Ishikawa (cell line): ENCODE data around the gene DHRS7C.

Experiments
- CEBPB ChIP-seq: IDR thresholded peaks from 2 replicates; pipeline ENCODE4 v1.6.1; 2012
- CREB1 ChIP-seq: IDR thresholded peaks from 2 replicates; pipeline ENCODE4 v1.6.1; 2012; ENCODE audit warnings: low read depth
- EGR1 ChIP-seq: IDR thresholded peaks from 2 replicates; pipeline ENCODE4 v1.6.1; 2012
- EP300 ChIP-seq: IDR thresholded peaks from 2 replicates; pipeline ENCODE4 v1.6.1; 2012; ENCODE audit warnings: borderline replicate concordance
- FOXM1 ChIP-seq: IDR thresholded peaks from 2 replicates; pipeline ENCODE4 v1.6.1; 2012; ENCODE audit warnings: low read depth, borderline replicate concordance
- MAX ChIP-seq: IDR thresholded peaks from 2 replicates; pipeline ENCODE4 v1.6.1; 2012
- NFIC ChIP-seq: IDR thresholded peaks from 2 replicates; pipeline ENCODE4 v1.6.1; 2012
- RAD21 ChIP-seq: IDR thresholded peaks from 2 replicates; pipeline ENCODE4 v1.6.1; 2012; ENCODE audit warnings: low read depth
- REST ChIP-seq: IDR thresholded peaks from 2 replicates; pipeline ENCODE4 v1.6.1; 2012; ENCODE audit warnings: low read depth, mild to moderate bottlenecking
- TAF1 ChIP-seq: IDR thresholded peaks from 2 replicates; pipeline ENCODE4 v1.6.1; 2012; ENCODE audit warnings: low read depth, mild to moderate bottlenecking
- TCF12 ChIP-seq: IDR thresholded peaks from 2 replicates; pipeline ENCODE4 v1.6.1; 2012; ENCODE audit warnings: low read depth
- TEAD4 ChIP-seq: IDR thresholded peaks from 2 replicates; pipeline ENCODE4 v1.6.1; 2012
- YY1 ChIP-seq: IDR thresholded peaks from 2 replicates; pipeline ENCODE4 v1.6.1; 2012; ENCODE audit warnings: low read depth
- ZBTB7A ChIP-seq: IDR thresholded peaks from 2 replicates; pipeline ENCODE4 v1.6.1; 2012; ENCODE audit warnings: low read depth
- TF ChIP-seq, protein P1 (sequence below): IDR thresholded peaks from 2 replicates; pipeline ENCODE4 v1.6.1; 2012

The DHRS7C gene

DNA sequence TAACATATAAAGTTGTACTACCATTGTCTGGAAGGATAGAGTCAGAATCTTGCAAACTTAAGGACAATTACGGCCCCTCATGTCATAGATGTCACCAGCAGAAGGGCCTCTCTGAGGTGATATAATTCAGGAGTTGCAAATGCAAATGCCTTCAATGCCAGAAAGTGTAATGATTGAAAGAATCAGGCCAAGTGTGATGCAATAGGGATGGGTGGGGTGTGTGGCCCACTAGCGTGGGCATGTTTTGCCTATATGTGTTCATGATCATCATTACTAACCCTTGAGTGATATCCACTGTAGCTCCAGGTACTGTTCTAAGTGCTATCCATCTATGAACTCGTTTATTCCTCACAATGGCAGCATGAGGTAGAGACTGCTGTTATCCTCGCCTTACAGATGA, 1.1 kb downstream of the DHRS7C start:
- TF ChIP-seq EGR1 (no peak), TAF1 (no peak), CREB1 (no peak), CEBPB (no peak), YY1 (no peak), EP300 (no peak), REST (no peak), TEAD4 (no peak), NFIC (no peak), FOXM1 (no peak), RAD21 (no peak), TCF12 (no peak), ZBTB7A (no peak), MAX (no peak)
- TF ChIP-seq, protein P1, sequence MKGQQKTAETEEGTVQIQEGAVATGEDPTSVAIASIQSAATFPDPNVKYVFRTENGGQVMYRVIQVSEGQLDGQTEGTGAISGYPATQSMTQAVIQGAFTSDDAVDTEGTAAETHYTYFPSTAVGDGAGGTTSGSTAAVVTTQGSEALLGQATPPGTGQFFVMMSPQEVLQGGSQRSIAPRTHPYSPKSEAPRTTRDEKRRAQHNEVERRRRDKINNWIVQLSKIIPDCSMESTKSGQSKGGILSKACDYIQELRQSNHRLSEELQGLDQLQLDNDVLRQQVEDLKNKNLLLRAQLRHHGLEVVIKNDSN: no peak

DNA sequence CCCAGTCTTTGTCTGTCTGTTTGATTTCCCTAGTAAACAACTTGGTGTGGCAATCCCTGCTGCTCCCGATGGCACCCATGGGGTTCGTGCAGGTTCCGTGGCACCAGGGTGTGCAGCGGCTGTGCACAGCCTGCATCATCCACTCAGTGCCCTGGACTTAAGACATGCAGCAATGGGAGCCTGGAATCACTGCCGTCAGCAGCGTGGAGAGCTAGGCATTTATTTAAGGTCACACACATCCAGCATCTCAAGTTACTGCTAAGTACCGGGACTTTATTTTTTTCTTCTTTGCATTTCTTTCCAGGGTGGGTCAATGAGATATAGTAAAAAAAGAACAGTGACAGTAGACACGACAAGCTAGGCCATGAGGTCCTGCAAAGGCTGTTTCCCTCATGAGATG, 2.8 kb downstream of the DHRS7C start:
- TF ChIP-seq CREB1 (no peak), CEBPB (no peak), TEAD4 (no peak), NFIC (no peak), EGR1 (no peak), TCF12 (no peak), RAD21 (no peak), REST (no peak), ZBTB7A (no peak), YY1 (no peak), TAF1 (no peak), EP300 (no peak), MAX (no peak), FOXM1 (no peak)
- TF ChIP-seq, protein P1: no peak

DNA sequence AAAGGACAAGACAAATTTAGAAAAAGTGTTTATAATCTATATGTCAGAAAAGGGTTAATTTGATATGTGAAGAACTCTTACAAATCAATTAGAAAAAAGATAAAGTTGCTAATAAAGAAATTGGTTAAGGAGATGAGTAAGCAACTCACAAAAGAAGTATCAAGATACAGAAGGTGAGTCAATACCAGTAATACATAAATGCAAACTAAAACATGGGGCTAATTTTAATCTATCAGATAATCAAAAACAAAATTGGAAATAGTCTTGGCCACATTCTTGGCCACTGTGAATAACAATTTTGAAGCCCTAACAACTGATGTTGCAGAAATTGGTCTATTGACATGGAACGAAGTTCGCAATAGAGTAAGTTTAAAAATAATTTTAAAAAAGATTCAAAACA, 6.8 kb downstream of the DHRS7C start:
- TF ChIP-seq RAD21: no peak
- TF ChIP-seq ZBTB7A: no peak
- TF ChIP-seq EGR1: no peak
- TF ChIP-seq MAX: no peak
- no peak for TF ChIP-seq NFIC
- TF ChIP-seq TEAD4: no peak
- TF ChIP-seq EP300: no peak
- no peak for TF ChIP-seq CREB1
- TF ChIP-seq, protein P1: no peak
- no peak for TF ChIP-seq CEBPB
- no peak for TF ChIP-seq TAF1
- TF ChIP-seq FOXM1: no peak
- TF ChIP-seq TCF12: no peak
- TF ChIP-seq REST: no peak
- no peak for TF ChIP-seq YY1

- TF ChIP-seq YY1 (no peak), TEAD4 (no peak), CEBPB (no peak), FOXM1 (no peak), EP300 (no peak), TCF12 (no peak), EGR1 (no peak), NFIC (no peak), RAD21 (no peak)
- TF ChIP-seq, protein P1: no peak
Measured at GRCh38 chr17:9783050-9783449, 8.3 kb downstream of the DHRS7C start.
